Spleen (tissue), 7 donors: ENCODE measurements around the gene CRNKL1.

Experiments
- POLR2A ChIP-seq, 3 donors: fragments of 450-650 bp; IDR thresholded peaks; one replicate each; pipeline ENCODE4 v1.5.1; 2017; ENCODE audit warnings: antibody characterized with exemption in 3 of 3, mild to moderate bottlenecking in 1 of 3
- TF ChIP-seq, protein P1 (sequence below), 11 experiments: fragments of 200-600 bp in 7 of 11; fragments of 450-650 bp in 4 of 11; sonication (generic) in 4 of 11; IDR thresholded peaks in 8 of 11; conservative IDR thresholded peaks in 3 of 11; 1 replicate in 7 of 11; 2 replicates in 4 of 11; pipeline versions ENCODE4 v1.4.0 to v1.8.0; 2016 to 2021; ENCODE audit warnings: antibody characterized with exemption in 11 of 11, inconsistent platforms in 4 of 11, mild to moderate bottlenecking in 1 of 11
- donor health status: DM: no; HTN: no; CAD: no; lungs with moderate emphysema.
- donor health status: DM: no; HTN: no; CAD: no.
- donor health status: DM: no; HTN: no; CAD: no.

DNA sequence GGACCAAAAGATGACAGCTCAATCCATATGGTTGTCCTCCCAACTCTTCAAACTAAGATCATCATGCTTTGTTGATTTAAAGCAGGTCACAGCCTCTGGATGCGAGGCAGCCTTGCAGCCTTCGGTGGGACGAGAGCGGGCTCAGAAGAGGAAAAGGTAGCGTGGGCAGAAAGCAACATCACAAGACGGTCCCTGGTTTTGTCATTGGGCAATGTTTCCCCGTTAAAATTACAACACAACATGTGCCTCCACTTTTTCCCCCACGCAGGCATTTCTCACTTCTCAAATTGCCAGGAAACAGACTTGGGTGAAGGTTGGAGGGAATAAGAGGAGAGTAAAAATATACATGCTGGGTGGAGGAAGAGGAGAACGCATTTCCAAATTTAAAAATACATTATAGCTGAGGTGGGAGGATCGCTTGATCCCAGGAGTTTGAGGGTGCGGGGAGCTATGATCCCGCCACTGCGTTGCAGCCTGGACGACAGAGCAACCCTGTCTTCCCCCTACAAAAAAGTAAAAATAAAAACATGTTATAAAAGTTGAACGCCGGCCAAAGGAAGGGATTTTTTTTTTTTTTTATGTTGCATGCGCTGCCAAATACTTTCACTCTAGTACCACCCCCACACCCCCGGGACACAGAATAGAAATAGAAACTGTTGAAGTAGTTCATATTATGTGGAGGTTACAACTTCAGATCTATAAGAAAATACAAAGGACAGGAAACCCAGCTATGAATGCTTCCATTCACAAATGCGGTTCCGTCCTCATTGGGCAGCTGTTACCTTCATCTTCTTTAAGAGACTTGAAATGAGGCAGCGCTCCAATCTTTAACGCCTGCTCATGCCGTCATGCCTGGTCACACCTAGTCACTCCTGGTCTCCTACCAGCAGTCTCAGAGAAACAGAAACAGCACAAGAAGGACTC, 49.0 kb downstream of the CRNKL1 start:
- TF ChIP-seq, protein P1, sequence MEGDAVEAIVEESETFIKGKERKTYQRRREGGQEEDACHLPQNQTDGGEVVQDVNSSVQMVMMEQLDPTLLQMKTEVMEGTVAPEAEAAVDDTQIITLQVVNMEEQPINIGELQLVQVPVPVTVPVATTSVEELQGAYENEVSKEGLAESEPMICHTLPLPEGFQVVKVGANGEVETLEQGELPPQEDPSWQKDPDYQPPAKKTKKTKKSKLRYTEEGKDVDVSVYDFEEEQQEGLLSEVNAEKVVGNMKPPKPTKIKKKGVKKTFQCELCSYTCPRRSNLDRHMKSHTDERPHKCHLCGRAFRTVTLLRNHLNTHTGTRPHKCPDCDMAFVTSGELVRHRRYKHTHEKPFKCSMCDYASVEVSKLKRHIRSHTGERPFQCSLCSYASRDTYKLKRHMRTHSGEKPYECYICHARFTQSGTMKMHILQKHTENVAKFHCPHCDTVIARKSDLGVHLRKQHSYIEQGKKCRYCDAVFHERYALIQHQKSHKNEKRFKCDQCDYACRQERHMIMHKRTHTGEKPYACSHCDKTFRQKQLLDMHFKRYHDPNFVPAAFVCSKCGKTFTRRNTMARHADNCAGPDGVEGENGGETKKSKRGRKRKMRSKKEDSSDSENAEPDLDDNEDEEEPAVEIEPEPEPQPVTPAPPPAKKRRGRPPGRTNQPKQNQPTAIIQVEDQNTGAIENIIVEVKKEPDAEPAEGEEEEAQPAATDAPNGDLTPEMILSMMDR (IDR thresholded peaks at IDR 0.05 in 8 of 11, conservative IDR thresholded peaks at IDR 0.05 in 3 of 11): no peak
- TF ChIP-seq POLR2A (IDR thresholded peaks at IDR 0.05): no peak
